ENCODE measurements around the gene MEN1. TPM values are rescaled to one million over a fixed set of nuclear protein-coding genes. Genes with fewer than 3 reads are reported as not detected.

MEN1 gene
- total and polyA plus RNA-seq, 2 of the 13 experiments (the other 11 are each of a cell fraction or from before 2014, with no cell fraction given) = 20.5 to 27.3 TPM

DNA sequence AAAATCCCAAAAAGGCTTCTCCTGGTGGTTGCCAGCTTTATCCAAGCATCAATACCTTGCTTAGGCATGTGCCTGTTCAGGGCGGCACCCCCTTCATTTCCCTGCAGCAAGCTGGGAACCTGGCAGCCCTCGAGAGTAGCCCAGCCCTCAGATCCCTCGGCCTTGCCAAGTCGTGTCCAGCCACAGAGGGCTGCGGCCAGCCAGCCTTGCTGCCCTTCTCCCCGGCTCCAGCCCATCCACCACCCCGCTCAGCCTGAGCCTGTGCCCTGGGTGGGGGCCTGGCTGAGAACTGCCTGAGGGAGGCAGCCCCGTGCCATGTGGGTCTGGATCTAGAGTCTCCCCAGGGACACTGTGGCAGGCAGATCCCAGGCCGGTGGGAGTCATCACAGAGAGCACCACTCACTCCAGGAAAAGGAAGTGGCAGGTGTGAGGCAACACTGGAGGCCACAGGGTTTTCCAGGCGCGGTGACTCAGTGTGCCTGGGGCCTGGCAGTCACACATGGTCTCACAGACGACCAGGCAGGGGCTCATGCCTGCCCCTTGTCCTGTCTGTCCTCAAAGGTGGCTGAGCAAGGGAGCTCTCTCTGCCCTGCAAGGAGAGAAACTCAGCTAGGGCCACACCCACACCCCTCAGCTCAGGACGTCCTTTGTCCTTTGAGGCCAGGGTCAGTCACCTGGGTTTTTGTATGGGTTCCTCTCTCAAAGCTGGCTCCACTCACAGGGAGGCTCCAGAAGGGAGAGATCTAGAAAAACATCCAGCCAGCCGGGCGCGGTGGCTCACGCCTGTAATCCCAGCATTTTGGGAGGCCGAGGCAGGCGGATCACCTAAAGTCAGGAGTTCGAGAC is 46.3 kb upstream of the MEN1 start (continued):
- TF ChIP-seq, protein P1, sequence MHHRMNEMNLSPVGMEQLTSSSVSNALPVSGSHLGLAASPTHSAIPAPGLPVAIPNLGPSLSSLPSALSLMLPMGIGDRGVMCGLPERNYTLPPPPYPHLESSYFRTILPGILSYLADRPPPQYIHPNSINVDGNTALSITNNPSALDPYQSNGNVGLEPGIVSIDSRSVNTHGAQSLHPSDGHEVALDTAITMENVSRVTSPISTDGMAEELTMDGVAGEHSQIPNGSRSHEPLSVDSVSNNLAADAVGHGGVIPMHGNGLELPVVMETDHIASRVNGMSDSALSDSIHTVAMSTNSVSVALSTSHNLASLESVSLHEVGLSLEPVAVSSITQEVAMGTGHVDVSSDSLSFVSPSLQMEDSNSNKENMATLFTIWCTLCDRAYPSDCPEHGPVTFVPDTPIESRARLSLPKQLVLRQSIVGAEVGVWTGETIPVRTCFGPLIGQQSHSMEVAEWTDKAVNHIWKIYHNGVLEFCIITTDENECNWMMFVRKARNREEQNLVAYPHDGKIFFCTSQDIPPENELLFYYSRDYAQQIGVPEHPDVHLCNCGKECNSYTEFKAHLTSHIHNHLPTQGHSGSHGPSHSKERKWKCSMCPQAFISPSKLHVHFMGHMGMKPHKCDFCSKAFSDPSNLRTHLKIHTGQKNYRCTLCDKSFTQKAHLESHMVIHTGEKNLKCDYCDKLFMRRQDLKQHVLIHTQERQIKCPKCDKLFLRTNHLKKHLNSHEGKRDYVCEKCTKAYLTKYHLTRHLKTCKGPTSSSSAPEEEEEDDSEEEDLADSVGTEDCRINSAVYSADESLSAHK (CRISPR knock-in tag; IDR thresholded peaks at IDR 0.05; ENCODE audit: borderline replicate concordance) = no peak
- TF ChIP-seq IRX3 (CRISPR knock-in tag; IDR thresholded peaks at IDR 0.05; ENCODE audit: borderline replicate concordance, low read depth) (no peak), IKZF4 (CRISPR knock-in tag; IDR thresholded peaks at IDR 0.05; ENCODE audit: borderline replicate concordance, low read depth, not compliant biosample characterization) (no peak), SAP130 (CRISPR knock-in tag; IDR thresholded peaks at IDR 0.05; ENCODE audit: low read depth) (peak; percentile 59), ZFP36 (IDR thresholded peaks at IDR 0.05; ENCODE audit: borderline replicate concordance, low read depth, low read length, partially characterized antibody) (no peak), HNRNPL (IDR thresholded peaks at IDR 0.05; ENCODE audit: low read depth, low read length) (0 out of 2 replicates have a peak, but pooled peaks have one; percentile 47), RXRA (CRISPR knock-in tag; IDR thresholded peaks at IDR 0.05) (peak; percentile 39; the same call in 1 of the 2 replicates), ZNF460 (CRISPR knock-in tag; IDR thresholded peaks at IDR 0.05; ENCODE audit: borderline replicate concordance) (no peak), ETV5 (CRISPR knock-in tag; IDR thresholded peaks at IDR 0.05; ENCODE audit: borderline replicate concordance) (peak; percentile 73; the same call in 1 of the 2 replicates), RXRB (CRISPR knock-in tag; IDR thresholded peaks at IDR 0.05; ENCODE audit: borderline replicate concordance) (0 out of 2 replicates have a peak, but pooled peaks have one; percentile 21), BCL6 (CRISPR knock-in tag; IDR thresholded peaks at IDR 0.05) (peak; percentile 73), CBX5 (CRISPR knock-in tag; IDR thresholded peaks at IDR 0.05; ENCODE audit: borderline replicate concordance) (peak; percentile 26; the same call in 1 of the 2 replicates), ZBTB7A (CRISPR knock-in tag; IDR thresholded peaks at IDR 0.05) (no peak), HOXA7 (CRISPR knock-in tag; IDR thresholded peaks at IDR 0.05) (no peak), SIX1 (CRISPR knock-in tag; IDR thresholded peaks at IDR 0.05; ENCODE audit: borderline replicate concordance) (no peak), ZNF556 (CRISPR knock-in tag; IDR thresholded peaks at IDR 0.05; ENCODE audit: borderline replicate concordance) (no peak)
- TF ChIP-seq, protein P2, sequence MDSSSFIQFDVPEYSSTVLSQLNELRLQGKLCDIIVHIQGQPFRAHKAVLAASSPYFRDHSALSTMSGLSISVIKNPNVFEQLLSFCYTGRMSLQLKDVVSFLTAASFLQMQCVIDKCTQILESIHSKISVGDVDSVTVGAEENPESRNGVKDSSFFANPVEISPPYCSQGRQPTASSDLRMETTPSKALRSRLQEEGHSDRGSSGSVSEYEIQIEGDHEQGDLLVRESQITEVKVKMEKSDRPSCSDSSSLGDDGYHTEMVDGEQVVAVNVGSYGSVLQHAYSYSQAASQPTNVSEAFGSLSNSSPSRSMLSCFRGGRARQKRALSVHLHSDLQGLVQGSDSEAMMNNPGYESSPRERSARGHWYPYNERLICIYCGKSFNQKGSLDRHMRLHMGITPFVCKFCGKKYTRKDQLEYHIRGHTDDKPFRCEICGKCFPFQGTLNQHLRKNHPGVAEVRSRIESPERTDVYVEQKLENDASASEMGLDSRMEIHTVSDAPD (CRISPR knock-in tag; IDR thresholded peaks at IDR 0.05) = no peak

All from HepG2 (cell line).